GM12865 (cell line): ENCODE measurements around the gene MED13L.

Experiments
- DNase-seq: peaks from one replicate; pipeline ENCODE4 v3.0.0; 2010; ENCODE audit warnings: low read depth
- H3K4me3 ChIP-seq: 2 replicates; pipeline ENCODE4 v1.5.1; 2011; ENCODE audit warnings: mild to moderate bottlenecking, low read depth, low read length, control low read depth
- TF ChIP-seq, protein P1 (sequence below): IDR thresholded peaks from 2 replicates; pipeline ENCODE4 v1.5.1; 2011; ENCODE audit warnings: low read length, control low read depth, low read depth, inconsistent platforms; ENCODE audit not compliant: insufficient read depth; ENCODE audit errors: missing control alignments

MED13L gene

GRCh38 chr12:115936997-115937916, 340.2 kb downstream of the MED13L start:
- H3K4me3 ChIP-seq: no peak overlapping the region
- TF ChIP-seq, protein P1, sequence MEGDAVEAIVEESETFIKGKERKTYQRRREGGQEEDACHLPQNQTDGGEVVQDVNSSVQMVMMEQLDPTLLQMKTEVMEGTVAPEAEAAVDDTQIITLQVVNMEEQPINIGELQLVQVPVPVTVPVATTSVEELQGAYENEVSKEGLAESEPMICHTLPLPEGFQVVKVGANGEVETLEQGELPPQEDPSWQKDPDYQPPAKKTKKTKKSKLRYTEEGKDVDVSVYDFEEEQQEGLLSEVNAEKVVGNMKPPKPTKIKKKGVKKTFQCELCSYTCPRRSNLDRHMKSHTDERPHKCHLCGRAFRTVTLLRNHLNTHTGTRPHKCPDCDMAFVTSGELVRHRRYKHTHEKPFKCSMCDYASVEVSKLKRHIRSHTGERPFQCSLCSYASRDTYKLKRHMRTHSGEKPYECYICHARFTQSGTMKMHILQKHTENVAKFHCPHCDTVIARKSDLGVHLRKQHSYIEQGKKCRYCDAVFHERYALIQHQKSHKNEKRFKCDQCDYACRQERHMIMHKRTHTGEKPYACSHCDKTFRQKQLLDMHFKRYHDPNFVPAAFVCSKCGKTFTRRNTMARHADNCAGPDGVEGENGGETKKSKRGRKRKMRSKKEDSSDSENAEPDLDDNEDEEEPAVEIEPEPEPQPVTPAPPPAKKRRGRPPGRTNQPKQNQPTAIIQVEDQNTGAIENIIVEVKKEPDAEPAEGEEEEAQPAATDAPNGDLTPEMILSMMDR: no peak
- DNase-seq: no peak

DNA sequence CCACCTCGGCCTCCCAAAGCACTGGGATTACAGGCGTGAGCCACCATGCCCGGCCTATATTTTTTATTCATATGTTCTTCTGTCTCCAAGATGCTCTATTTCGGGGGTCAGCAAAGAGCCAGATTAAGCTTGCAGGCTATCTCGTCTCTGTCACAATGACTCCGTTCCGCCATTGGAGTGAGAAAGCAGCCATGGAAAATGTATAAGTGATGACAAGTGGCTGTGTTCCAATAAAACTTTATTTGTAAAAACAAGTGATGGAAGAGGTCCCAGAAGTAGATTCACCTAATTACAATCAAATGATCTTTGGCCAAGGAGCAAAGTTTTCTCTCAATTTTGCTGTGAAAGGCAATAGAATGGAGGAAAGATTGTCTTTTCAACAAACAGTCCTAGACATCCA, 342.6 kb downstream of the MED13L start:
- TF ChIP-seq, protein P1: no peak
- no peak for DNase-seq
- no peak overlapping the region for H3K4me3 ChIP-seq

- no peak for DNase-seq
- TF ChIP-seq, protein P1: no peak
- H3K4me3 ChIP-seq: no peak overlapping the region
Observed at GRCh38 chr12:115934046-115934445, 343.4 kb downstream of the MED13L start.

GRCh38 chr12:115932066-115932465, 345.4 kb downstream of the MED13L start:
- DNase-seq: no peak
- H3K4me3 ChIP-seq: no peak overlapping the region
- TF ChIP-seq, protein P1: no peak

- no peak overlapping the region for H3K4me3 ChIP-seq
- TF ChIP-seq, protein P1: no peak
- no peak for DNase-seq
Observed at GRCh38 chr12:115930336-115930735, 347.2 kb downstream of the MED13L start.

DNA sequence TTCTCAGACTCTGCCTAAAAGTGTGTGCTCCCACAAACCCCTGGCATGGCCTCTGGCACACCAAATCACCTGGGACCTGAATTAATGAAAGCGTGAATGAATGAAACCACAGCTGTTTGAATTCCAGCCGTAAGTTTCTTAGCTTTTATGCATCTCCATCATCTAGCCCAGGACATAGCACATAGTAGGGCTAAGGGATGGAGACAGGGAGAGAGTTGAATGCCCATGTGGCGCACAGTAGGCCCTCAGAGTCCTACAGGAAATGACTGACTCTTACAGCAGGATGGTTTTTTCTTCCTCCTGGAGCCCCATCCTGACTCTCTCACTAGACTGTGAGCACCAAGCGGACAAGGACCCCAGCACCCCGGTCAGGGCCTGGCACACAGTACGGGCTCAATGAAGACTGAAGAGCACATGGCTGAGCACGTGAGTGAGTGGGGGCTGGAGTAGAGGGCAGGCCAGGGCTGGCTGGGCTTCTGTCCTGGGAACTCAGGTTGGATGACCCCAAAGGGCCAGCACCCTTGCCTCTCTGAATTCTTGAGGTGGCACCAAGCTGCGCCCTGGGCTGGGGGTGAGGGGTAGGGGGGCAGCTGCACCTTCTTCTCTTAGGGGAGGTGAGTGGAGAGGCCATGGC, 351.3 kb downstream of the MED13L start:
- DNase-seq: no peak
- TF ChIP-seq, protein P1: no peak
- H3K4me3 ChIP-seq: no peak overlapping the region
